Measurements from ENCODE around the gene NAXE.

DNA sequence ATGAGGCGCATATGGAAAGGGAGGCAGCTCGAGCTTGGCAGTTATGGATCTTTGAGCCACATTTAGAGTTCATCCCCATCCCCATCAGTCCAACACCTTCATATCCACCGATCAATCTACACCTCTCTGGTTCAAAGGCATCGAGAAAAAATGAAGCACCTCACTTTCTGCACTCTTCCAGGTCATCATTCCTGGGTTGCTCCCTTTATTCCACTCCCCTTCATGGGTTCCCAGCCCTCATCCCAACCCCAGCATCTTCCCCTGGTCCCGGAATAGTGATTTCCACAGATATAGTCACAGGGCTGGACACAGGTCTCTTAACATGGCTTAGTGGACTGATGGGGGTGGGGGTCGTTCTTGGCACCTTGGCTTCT, 28.0 kb downstream of the NAXE start:
- TF ChIP-seq POLR2A (IDR thresholded peaks at IDR 0.05; ENCODE audit: low read length): no peak
- no peak for TF ChIP-seq HOXA7 (CRISPR knock-in tag; IDR thresholded peaks at IDR 0.05)
- TF ChIP-seq, protein P1, sequence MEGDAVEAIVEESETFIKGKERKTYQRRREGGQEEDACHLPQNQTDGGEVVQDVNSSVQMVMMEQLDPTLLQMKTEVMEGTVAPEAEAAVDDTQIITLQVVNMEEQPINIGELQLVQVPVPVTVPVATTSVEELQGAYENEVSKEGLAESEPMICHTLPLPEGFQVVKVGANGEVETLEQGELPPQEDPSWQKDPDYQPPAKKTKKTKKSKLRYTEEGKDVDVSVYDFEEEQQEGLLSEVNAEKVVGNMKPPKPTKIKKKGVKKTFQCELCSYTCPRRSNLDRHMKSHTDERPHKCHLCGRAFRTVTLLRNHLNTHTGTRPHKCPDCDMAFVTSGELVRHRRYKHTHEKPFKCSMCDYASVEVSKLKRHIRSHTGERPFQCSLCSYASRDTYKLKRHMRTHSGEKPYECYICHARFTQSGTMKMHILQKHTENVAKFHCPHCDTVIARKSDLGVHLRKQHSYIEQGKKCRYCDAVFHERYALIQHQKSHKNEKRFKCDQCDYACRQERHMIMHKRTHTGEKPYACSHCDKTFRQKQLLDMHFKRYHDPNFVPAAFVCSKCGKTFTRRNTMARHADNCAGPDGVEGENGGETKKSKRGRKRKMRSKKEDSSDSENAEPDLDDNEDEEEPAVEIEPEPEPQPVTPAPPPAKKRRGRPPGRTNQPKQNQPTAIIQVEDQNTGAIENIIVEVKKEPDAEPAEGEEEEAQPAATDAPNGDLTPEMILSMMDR (IDR thresholded peaks at IDR 0.05): no peak; the same call in 2 of the 3 replicates
- no peak for TF ChIP-seq SREBF2 (IDR thresholded peaks at IDR 0.05)
- TF ChIP-seq RFX5 (IDR thresholded peaks at IDR 0.05): no peak
- TF ChIP-seq, protein P2, sequence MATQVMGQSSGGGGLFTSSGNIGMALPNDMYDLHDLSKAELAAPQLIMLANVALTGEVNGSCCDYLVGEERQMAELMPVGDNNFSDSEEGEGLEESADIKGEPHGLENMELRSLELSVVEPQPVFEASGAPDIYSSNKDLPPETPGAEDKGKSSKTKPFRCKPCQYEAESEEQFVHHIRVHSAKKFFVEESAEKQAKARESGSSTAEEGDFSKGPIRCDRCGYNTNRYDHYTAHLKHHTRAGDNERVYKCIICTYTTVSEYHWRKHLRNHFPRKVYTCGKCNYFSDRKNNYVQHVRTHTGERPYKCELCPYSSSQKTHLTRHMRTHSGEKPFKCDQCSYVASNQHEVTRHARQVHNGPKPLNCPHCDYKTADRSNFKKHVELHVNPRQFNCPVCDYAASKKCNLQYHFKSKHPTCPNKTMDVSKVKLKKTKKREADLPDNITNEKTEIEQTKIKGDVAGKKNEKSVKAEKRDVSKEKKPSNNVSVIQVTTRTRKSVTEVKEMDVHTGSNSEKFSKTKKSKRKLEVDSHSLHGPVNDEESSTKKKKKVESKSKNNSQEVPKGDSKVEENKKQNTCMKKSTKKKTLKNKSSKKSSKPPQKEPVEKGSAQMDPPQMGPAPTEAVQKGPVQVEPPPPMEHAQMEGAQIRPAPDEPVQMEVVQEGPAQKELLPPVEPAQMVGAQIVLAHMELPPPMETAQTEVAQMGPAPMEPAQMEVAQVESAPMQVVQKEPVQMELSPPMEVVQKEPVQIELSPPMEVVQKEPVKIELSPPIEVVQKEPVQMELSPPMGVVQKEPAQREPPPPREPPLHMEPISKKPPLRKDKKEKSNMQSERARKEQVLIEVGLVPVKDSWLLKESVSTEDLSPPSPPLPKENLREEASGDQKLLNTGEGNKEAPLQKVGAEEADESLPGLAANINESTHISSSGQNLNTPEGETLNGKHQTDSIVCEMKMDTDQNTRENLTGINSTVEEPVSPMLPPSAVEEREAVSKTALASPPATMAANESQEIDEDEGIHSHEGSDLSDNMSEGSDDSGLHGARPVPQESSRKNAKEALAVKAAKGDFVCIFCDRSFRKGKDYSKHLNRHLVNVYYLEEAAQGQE (IDR thresholded peaks at IDR 0.05): no peak
- no peak for TF ChIP-seq CEBPB (IDR thresholded peaks at IDR 0.05)
- TF ChIP-seq MAFK (IDR thresholded peaks at IDR 0.05; ENCODE audit: partially characterized antibody): no peak

Measured in A549 (cell line).